SU-DHL-6 (cell line): ENCODE measurements around the gene RANBP9.

Experiments used
- H2AFZ ChIP-seq: fragments of 200-600 bp; sonication (generic); 2 replicates; pipeline ENCODE4 v1.6.1; 2014; ENCODE audit warnings: low read depth, mild to moderate bottlenecking, moderate library complexity, mixed read lengths, antibody characterized with exemption, low read length; ENCODE audit not compliant: severe bottlenecking
- H3F3A ChIP-seq: fragments of 200-600 bp; shearing (Covaris generic); 2 replicates; pipeline ENCODE4 v1.6.0; 2016; ENCODE audit warnings: antibody characterized with exemption, mild to moderate bottlenecking; ENCODE audit not compliant: insufficient read depth
- H3K27ac ChIP-seq: fragments of 200-600 bp; sonication (generic); 2 replicates; pipeline ENCODE4 v1.5.1; 2016; ENCODE audit warnings: low read depth, mild to moderate bottlenecking, low read length, moderate library complexity, mixed read lengths
- H3K27me3 ChIP-seq: fragments of 200-600 bp; sonication (generic), shearing (Covaris generic); 2 replicates; pipeline ENCODE4 v1.6.0; 2014; ENCODE audit warnings: mild to moderate bottlenecking, low read length
- H3K36me3 ChIP-seq: fragments of 200-600 bp; sonication (generic); 2 replicates; pipeline ENCODE4 v1.6.1; 2014; ENCODE audit warnings: mild to moderate bottlenecking, low read length, mixed read lengths
- H3K4me2 ChIP-seq: fragments of 300-600, 200-600 bp; shearing (Covaris generic), sonication (generic); 2 replicates; pipeline ENCODE4 v1.6.0; 2014; ENCODE audit warnings: low read length, low read depth, mild to moderate bottlenecking; ENCODE audit not compliant: poor library complexity, severe bottlenecking
- H3K4me3 ChIP-seq: fragments of 200-600 bp; sonication (generic); 2 replicates; pipeline ENCODE4 v1.5.1; 2014; ENCODE audit warnings: antibody characterized with exemption, low read length, mild to moderate bottlenecking, mixed read lengths; ENCODE audit not compliant: insufficient read depth, poor library complexity, severe bottlenecking
- H3K79me2 ChIP-seq: fragments of 200-600 bp; sonication (generic); 2 replicates; pipeline ENCODE4 v1.6.1; 2014; ENCODE audit warnings: mild to moderate bottlenecking, low read length, moderate library complexity; ENCODE audit not compliant: insufficient read depth
- H3K9ac ChIP-seq: fragments of 200-600 bp; sonication (generic); 2 replicates; pipeline ENCODE4 v1.7.0; 2014; ENCODE audit warnings: mild to moderate bottlenecking, low read length
- H3K9me2 ChIP-seq: fragments of 200-600 bp; sonication (generic); replicated peaks from 2 replicates; pipeline ENCODE4 v1.6.1; 2014; ENCODE audit warnings: low read length; ENCODE audit not compliant: insufficient read depth
- H3K9me3 ChIP-seq: fragments of 200-600 bp; sonication (generic); 2 replicates; pipeline ENCODE4 v1.6.1; 2014; ENCODE audit warnings: low read length, mixed read lengths; ENCODE audit not compliant: insufficient read depth
- H4K20me1 ChIP-seq: fragments of 200-600 bp; sonication (generic); 2 replicates; pipeline ENCODE4 v1.6.1; 2014; ENCODE audit warnings: low read depth, mild to moderate bottlenecking, antibody characterized with exemption, low read length, moderate library complexity, mixed read lengths
- CTCF ChIP-seq: fragments of 200-600 bp; sonication (generic); IDR thresholded peaks from one replicate; pipeline ENCODE4 v1.5.1; 2017; ENCODE audit warnings: antibody characterized with exemption, mild to moderate bottlenecking, low read length, moderate library complexity; ENCODE audit not compliant: insufficient read depth, poor library complexity, severe bottlenecking
- EZH2phosphoT487 ChIP-seq: fragments of 200-600 bp; sonication (generic), shearing (Covaris generic); conservative IDR thresholded peaks from 2 replicates; pipeline ENCODE4 v1.6.1; 2018; ENCODE audit warnings: mild to moderate bottlenecking, antibody characterized with exemption, low read length, moderate library complexity, mixed read lengths

Gene RANBP9

GRCh38 chr6:13613029-13613594, 98.5 kb downstream of the RANBP9 start:
- peaks cover 12% of the 10 kb centered on the region for H4K20me1 ChIP-seq
- H3K4me3 ChIP-seq: no peak overlapping the region
- H3F3A ChIP-seq: peaks cover 38% of the 10 kb centered on the region
- no peaks in the 10 kb centered on the region for H3K9me3 ChIP-seq
- H3K9ac ChIP-seq: peak overlapping the region; percentile 74
- no peak for TF ChIP-seq CTCF
- no peak for TF ChIP-seq EZH2phosphoT487
- peaks cover 37% of the 10 kb centered on the region for H3K79me2 ChIP-seq
- no peaks in the 10 kb centered on the region for H3K9me2 ChIP-seq
- no peak overlapping the region for H2AFZ ChIP-seq
- no peaks in the 10 kb centered on the region for H3K27me3 ChIP-seq
- no peak overlapping the region for H3K27ac ChIP-seq
- peak overlapping the region; percentile 67 for H3K4me2 ChIP-seq
- peaks cover 17% of the 10 kb centered on the region; the same call in 1 of the 2 replicates for H3K36me3 ChIP-seq

GRCh38 chr6:13611715-13612114, 99.9 kb downstream of the RANBP9 start:
- Histone ChIP-seq H3K27ac (no peak overlapping the region), H3K9ac (0 out of 2 replicates have a peak overlapping the region, but pooled peaks have one; percentile 1), H3K4me2 (peak overlapping the region; percentile 1), H3K9me2 (no peaks in the 10 kb centered on the region), H3K36me3 (peaks cover 5% of the 10 kb centered on the region; the same call in 1 of the 2 replicates), H3F3A (peaks cover 26% of the 10 kb centered on the region), H3K9me3 (no peaks in the 10 kb centered on the region), H2AFZ (no peak overlapping the region), H3K4me3 (no peak overlapping the region), H3K79me2 (peaks cover 25% of the 10 kb centered on the region), H3K27me3 (no peaks in the 10 kb centered on the region), H4K20me1 (peaks cover 7% of the 10 kb centered on the region)
- TF ChIP-seq CTCF (no peak), EZH2phosphoT487 (no peak)

GRCh38 chr6:13605634-13606033, 106.0 kb downstream of the RANBP9 start:
- Histone ChIP-seq H3K36me3 (peaks cover 3% of the 10 kb centered on the region; the same call in 1 of the 2 replicates), H3K4me3 (no peak overlapping the region), H4K20me1 (no peaks in the 10 kb centered on the region), H3K27ac (no peak overlapping the region), H3F3A (0 out of 2 replicates have a peak, but pooled peaks cover 1% of the 10 kb centered on the region), H3K79me2 (no peaks in the 10 kb centered on the region), H3K9me3 (no peaks in the 10 kb centered on the region), H3K9ac (no peak overlapping the region), H3K4me2 (no peak overlapping the region), H2AFZ (no peak overlapping the region), H3K9me2 (no peaks in the 10 kb centered on the region), H3K27me3 (no peaks in the 10 kb centered on the region)
- TF ChIP-seq CTCF (no peak), EZH2phosphoT487 (no peak)
